ENCODE results near the gene PPM1D.

Gene PPM1D

GRCh38 chr17:60675997-60676396 lies 76.0 kb downstream of the PPM1D start:
- DNase-seq, result no peak

- no peak for DNase-seq
These were observed 76.8 kb downstream of the PPM1D start for GRCh38 chr17:60676758-60677307.

GRCh38 chr17:60677308-60678117 lies 77.5 kb downstream of the PPM1D start, which contains the start of gene BCAS3:
BCAS3 (plus strand) TSS chr17:60677851.
- peak; percentile 99 for DNase-seq

DNA sequence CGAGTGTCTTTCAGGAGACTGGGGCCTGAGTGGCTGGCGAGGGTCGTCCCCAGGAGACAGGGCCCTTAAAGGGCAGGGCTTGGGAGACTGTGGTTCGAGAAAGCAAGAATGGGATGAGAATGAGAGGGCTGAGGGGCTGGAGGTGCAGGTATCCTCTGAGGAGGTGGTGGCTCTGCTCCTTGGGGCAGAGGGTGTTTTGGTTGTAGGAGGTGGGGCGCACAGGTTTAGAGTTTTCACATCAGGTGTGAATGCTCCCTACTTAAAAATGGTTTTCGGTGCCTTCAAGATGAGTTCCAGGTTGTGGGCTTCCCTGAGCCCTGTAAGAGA lies 78.1 kb downstream of the PPM1D start:
- no peak for DNase-seq

GRCh38 chr17:60679287-60679686 lies 79.3 kb downstream of the PPM1D start:
- no peak for DNase-seq

- no peak for DNase-seq
These were observed 80.8 kb downstream of the PPM1D start for GRCh38 chr17:60680754-60681153.

- no peak for DNase-seq
These were observed 85.4 kb downstream of the PPM1D start for GRCh38 chr17:60685437-60685836.

DNA sequence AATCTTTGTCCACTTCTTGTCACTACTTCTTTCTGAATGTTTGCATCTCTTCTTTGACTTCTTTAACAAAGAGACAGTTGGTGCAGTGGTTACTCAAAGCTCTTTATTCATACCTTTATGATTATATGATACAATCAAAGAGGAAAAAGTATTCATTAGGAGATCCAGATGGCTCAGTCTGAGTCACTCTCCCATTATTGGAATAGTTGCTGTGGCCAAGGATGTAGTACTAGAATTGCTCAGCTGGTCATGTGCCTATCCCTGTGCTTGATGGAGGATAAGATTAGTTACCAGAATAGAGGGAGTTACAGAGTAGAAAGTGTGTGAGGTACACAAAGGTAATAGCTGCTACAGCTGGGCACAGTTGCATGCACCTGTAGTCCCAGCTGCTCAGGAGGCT lies 96.0 kb downstream of the PPM1D start:
- DNase-seq, result peak; percentile 6

GRCh38 chr17:60699090-60699489 lies 99.1 kb downstream of the PPM1D start:
- no peak for DNase-seq

- DNase-seq, result no peak
These were observed 104.2 kb downstream of the PPM1D start for GRCh38 chr17:60704170-60704569.

DNA sequence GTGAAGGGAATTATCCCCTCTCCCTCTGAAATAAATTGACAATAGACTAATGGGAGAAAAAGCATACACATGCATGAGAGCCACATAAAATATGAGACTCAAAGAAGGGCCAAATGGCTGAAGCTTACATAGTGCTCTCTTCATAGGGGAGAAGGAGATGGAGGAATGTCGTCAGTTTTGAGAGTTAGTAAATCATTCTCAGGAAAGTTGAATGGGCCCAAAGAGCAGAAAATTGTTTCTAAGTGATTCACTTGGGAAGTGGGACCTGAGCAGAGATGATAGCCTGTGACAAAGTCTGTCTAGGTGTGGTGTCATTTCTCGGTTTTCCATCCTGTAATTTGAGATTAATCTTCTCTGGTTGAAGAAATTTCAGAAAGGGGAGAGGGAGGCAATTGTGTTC lies 112.7 kb downstream of the PPM1D start:
- no peak for DNase-seq

DNA sequence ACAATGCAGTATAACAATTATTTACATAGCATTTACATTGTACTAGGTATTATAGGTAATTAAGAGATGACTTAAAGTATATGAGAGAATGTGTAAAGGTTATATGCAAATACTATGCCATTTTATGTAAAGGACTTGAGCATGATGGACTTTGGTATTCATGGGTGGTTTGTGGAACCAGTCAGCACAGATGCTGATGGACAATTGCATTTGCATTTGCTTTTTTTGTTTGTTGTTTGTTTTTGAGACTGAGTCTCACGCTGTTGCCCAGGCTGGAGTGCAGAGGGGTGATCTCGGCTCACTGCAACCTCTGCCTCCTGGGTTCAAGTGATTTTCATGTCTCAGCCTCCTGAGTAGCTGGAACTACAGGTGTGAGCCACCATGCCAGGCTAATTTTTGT lies 113.6 kb downstream of the PPM1D start:
- no peak for DNase-seq
